Stimulated activated CD8-positive, alpha-beta memory T cell treated with anti-CD3 and anti-CD28 coated beads, Interleukin-7, amount 100 ng/mL, for 4 hours (primary cell): Measurements from ENCODE around the gene DGCR2.
"Not testable (repeated sequence)": the region's sequence is repeated elsewhere in the genome, so short reads cannot be mapped to it uniquely, and the experiment has no call there.

ENCODE experiments used
- DNase-seq, 2 donors: peaks; one replicate each; pipeline ENCODE4 v3.0.0-alpha.2; 2020; ENCODE audit warnings: low read depth in 2 of 2

DGCR2 gene

DNA sequence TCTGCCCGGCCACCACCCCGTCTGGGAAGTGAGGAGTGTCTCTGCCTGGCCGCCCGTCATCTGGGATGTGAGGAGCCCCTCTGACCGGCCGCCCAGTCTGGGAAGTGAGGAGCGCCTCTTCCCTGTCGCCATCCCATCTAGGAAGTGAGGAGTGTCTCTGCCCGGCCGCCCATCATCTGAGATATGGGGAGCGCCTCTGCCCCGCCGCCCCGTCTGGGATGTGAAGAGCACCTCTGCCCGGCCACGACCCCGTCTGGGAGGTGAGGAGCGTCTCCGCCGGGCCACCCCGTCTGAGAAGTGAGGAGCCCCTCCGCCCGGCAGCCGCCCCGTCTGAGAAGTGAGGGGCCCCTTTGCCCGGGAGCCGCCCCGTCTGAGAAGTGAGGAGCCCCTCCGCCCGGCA is 38.1 kb downstream of the DGCR2 start:
- DNase-seq, result not testable (repeated sequence)

DNA sequence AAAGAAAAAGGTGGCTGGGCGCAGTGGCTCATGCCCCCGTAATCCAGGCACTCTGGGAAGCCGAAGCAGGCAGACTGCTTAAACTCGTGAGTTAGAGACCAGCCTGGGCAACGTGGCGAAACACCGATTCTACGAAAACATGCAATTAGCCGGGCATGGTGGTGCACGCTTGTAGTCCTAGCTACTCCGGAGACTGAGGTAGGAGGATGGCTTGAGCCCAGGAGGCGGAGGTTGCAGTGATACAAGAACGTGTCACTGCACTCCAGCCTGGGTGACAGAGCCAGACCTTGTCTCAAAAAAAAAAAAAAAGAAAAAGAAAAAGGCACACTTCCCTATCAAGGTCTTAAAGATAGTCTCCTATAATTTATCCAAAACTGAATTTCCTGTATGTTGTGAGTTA is 39.4 kb downstream of the DGCR2 start:
- DNase-seq, result no peak

DNA sequence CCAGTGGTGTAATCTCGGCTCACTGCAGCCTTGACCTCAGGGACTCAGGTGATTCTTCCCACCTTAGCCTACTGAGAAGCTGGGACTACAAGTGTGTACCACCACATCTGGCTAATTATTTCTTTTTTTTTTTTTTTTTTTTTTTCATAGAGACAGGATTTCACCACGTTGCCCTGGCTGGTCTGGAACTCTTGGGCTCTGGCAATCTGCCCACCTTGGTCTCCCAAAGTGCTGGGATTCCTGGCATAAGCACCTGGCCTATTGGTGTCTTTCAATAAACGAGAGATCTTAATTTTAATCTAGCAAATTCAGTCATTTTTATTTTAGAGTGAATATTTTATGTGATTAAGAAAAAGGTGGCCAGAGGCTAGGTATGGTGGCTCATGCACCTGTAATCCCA is 40.1 kb downstream of the DGCR2 start:
- no peak for DNase-seq

DNA sequence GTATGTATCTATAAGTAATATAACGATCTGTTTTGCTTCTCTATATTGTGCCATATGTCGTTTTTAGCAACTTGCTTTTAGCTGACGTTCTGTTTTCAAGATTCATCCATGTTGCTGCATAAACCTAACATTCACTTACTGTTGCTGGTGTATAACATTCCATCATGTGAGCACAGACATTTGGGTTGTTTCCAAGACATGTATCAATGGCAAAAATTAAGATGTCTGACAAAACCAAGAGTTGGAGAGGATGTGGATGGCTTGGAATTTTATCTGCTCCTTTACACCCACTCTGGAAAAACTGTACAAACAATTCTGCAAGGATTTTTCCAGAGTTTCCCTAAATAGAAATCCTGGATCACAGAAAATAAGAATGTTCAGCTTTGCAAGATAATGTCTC is 40.9 kb downstream of the DGCR2 start:
- no peak for DNase-seq

DNA sequence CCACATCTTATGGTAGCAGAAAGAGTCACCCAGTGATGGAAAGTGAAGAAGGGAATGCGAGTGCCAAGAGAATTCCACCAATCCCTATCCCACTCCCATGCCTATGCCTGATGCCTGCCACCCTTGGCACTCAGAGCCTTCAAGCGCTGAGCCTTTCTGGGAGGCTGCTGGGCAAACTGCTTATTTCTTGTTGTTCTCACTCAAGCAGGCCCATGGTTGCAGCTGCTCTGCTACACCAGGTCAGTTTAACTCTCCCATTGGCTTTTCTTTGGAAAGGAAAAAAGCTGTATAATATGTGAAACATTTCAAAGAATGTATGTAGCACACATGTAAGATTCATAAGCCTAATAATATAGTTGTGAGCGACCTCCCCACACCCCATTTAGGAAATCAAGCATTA is 41.4 kb downstream of the DGCR2 start:
- no peak for DNase-seq

DNA sequence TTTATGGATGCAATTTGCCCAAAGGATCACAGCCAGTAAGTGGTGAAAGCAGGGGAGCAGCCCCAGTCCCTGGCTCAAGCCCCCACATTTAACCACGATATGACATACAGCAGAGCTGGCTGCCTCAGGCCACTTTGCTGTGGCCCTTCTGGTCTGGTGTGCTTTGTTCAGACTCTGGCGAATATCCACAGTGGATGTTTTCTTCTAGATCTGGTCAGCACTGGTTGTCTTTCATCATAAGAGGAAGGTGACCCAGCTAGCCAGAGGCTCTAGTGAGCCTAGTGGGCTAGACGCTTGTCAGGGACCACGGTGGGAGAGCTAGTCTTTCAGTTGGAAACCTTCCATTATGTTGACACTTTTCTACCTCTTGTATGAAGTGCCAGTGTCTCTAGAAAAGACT is 42.5 kb downstream of the DGCR2 start:
- no peak for DNase-seq

DNA sequence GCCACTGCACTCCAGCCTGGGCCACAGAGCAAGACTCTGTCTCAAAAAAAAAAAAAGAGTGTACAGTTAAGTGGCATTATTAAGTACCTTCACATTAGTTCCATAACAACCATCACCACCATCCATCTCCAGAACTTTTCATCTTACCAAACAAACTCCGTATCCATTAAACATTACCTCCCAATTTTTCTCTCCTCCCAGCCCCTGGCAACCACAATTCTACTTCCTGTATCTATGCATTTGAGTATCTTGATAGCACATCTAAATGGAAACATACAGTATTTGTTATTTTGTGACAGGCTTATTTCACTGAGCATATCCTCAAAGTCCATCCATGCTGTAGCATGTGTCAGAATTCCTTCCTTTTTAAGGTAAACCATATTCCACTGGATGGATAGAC is 46.8 kb downstream of the DGCR2 start:
- DNase-seq, result no peak

DNA sequence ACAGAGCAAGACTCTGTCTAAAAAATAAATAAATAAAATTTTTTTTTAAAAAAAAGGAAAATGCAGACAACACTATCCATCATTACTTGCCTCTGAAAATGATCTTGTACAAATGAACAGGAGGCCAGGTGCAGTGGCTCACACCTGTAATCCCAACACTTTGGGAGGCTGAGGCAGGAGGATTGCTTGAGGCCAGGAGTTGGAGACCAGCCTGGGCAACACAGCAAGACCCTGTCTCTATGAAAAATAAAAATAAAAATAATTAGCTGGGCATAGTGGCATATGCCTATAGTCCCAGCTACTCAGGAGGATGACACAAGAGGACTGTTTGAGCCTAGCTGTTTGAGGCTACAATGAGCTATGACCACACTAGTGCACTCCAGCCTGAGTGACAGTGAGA is 49.4 kb downstream of the DGCR2 start:
- not testable (repeated sequence) for DNase-seq

DNA sequence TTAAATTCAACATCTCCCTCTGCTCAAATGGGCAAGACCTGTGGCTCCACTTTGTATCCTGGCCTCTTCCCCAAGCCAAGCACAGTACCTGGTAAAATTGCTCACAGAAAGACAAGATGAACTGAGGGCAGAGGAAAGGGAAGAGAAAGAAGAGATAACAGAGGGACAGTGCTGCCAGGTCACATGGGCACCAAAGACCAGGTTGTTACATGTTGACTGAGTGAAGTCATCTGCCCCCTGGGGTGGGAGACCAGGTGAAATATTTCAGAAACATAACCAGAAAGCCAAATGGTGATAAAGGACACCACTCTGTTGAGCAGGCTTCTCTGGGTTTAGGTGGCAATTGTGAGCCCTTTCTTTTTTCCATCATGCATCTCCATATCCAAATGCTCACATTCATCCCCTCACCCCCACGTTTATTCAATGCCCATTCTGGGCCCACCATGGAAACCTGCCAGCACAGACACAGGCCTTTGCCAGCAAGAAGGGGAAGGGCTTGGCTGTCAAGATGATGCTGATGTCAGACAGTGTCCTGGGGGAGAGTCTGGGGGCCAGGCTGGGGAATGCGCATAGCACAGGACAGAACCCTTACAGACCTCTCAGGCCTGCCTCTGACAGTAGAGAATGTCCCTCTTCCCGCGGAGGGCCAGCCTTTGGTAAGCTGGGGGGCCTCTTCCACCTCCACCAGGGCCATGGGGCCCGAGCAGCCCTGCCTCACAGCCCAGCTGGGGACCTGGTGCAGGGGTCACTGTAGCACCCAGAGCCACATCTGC is 51.6 kb downstream of the DGCR2 start:
- DNase-seq, result no peak

DNA sequence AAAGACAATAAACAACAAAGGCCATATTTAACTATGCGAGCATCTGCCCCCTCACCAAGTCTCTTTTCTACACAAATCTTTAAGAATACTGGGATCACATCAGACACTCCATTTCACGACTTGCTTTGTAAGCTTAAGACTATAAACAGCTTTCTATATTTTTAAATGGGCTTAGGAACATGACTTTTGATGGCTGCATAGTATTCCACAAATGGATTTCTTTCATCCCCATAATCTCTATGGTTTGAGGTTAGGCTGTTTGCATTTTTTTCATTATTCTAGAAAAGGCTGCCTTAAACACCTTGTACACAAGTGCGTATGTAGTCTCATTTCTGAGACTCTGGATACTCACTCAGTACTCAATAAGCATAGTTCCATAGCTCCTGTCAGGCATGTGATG is 52.8 kb downstream of the DGCR2 start:
- DNase-seq, result no peak

DNA sequence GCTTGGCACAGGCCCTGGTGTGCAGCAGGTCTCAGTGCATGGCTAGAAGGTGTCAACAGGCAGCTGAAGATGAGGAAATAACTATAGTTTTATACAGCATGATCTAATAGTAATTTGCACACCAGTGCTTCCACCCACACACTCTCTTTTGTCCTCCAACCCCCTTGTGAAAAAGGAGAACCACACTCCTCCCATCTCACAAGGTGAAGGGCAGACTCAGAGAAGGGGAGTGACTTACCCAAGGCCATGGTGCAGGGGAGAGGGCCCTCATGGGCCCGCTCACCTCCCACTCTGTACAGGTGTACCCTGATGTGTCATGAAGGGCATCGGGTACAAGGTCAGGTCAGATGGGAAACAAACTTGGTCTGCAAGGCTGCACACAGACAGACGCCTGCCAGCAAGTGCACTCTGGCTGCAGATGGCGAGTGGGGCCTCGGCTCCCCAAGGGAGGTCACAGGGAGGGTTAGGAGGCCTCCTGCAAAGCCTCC is 53.4 kb downstream of the DGCR2 start:
- DNase-seq, result no peak

DNA sequence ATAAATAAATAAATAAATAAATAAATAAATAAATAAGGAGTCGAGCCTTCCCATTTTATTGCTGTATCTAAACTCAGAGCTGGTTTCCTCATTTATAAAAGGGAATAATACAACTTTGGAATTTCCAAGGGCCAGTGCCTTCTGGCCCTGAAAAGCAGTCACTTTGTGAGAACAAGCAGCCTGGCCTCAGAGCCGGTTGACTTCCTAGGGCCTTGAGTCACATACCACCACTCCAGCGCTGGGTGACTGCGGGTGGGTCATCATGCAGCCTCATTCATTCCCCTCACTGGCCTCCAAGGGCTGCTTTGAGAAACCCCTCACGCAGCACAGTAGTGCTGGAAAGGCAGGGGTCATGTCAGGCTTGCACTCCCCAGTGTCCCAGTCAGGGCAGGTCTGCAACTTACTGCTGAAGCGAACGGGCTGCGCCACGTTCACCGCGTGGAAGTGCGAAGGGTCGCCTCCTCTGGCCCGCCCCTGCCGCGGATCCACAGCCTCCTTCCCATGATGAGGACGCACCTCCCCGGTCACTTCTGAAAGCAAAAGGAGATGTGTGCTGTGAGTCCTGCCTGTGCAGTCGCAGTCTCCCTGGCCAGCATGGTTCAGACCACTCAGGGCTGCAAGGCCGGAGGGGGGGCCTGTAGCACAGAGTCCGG is 54.4 kb downstream of the DGCR2 start:
- DNase-seq, result no peak

DNA sequence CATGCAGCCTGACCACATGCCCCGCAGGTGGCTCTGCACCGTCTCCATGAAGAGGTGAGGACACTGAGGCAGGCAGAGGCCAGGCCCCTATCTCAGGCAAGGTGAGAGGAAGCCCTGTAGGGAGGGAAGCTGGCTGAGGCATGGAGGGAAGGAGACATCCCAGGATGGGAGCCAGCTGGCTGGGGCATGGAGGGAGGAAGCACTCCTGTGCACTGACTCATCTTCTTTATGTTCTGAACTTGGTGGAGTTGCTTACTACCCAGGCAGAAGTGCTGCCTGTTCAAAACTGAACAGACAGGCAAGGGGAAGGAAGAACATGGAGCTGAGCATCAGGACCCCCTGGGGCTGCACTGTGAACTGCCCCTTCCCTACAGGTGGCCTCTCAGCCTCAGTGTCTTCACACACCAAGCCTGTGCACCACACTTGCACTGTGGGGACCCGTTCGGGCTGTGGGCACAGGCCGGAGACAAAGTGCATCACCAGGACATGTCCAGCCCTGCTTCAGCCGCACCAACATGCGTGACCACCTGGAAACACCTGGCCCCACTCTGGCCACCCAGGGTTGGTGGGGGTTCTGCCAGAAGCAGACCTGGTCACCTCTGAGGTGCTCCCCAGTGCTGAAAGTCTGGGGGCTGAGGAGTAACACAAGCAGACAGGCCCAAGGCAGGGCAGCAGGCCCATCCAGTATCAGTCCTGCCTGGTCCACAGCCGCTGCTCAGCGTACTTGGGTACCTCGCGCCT is 55.5 kb downstream of the DGCR2 start:
- no peak for DNase-seq

DNA sequence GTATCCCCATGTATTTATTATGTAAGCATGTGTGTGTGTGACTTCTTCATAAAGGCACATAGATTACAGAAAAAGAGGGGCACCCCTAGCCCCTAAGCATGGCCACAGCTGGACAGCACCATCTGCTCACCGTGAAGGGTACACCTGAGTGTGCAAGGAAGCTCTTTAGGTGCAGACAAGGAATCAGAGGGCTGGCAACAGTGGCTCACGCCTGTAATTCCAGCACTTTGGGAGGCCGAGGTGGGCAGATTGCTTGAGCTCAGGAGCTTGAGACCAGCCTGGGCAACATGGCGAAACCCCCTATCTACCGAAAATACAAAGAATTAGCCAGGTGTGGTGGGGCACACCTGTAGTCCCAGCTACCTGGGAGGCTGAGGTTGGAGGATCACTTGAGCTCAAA is 56.3 kb downstream of the DGCR2 start:
- no peak for DNase-seq

DNA sequence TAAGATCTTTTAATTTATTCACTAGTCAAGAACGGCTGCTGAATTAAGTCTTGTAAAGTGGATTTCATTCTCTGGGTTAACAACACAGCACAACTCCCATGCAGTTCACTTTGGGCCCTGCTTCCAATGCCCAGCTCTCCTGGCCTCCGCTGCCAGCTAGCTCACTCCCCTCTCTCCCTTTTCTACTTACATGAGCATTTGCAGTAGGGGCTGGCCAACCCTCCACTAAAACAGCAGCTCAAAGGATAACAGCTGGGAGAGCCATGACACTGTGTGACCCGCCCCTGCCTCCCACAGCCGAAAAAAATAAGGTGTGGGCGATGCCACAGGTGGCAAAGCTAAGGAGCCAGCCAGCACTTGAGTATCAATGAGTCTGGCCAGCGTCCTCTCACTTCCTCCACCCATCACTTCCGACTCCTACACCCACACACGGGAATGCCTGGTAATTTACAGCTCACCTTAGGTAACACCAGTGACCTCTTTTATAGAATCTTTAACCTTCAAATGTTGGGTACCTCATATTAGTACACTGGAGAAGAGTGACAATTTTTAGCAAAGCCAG is 56.8 kb downstream of the DGCR2 start:
- no peak for DNase-seq

DNA sequence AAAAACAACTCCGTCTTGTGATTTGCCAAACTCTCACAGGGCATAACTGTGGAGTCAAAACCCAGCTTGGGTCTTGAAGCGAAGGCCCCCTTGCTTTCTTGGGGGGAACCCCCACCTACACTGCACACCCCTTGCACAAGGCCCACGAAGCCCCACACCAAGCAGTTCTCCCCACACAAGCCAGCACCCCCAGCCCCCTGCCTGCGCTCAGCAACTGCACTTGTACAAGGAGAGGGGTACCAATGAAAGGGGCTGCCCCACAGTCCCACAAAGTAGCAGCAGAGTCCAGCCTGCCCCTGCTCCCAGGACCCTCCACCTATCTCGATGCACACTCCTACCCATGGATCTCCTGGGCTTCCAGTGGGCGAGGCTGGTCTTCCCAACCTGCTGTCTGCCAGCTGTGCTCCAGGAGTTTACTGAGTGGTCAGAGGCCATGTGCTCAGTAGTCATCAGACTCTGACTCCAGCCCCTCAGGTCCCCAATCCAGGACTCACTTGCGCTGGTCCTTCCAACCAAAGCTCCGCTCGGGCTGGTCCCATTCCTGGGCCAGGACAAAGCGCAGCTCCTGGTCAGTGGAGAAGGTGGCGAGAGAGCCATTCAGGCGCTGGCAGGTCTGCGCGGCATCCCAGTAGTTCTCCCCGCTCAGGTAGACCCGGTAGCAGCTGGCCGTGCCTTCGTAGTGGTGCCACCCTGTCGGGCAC is 57.7 kb downstream of the DGCR2 start:
- no peak for DNase-seq

DNA sequence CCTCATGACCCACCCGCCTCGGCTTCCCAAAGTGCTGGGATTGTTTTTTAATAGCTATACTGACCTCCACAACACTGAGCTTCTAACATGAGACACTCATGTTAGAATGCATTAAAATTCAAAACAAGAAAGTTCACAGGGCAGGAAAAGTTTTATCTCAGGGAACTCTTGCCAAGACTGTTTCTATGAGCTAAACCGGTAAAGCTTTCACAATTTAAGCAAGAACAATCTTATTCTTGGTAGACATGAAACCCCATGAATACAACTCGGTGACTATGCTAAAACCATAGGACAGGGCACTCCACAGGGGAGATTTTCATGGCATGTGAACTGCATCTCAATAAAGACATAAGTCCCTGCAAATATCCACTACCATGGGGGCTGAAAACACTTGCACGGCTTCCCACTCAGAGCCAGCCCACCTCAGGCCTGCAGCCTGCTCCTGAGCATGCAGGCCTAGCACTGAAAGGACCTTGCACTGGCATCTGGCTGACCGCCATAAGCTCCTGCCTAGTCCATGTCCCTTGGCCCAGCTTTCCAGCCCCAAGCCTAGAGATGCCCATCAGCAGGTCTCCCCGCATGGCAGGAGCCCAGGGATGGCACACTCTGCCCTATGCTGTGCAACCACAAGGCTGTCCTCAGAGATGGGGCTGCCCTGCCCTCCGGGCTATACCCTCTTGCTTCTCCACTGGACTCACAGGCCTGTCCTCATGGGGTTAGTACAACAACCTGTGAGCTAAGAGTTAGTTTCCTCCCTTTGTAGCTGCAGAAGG is 58.4 kb downstream of the DGCR2 start:
- no peak for DNase-seq

DNA sequence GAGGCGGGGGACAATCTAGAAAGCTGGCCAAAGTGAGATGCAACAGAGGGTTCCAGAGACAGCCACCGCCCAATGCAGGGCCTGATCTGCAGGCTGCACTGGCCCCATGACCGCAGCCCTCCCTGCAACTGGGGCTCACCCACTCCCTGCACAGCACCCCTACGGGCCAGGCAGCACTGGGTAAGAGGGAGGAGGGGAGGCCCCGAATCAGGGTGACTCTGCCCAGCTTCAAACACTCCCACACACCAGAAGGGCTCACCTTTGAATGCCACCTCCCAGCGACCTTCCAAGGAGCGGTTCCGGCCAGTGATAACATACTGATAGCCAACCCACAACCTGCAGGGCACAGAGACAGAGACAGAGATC is 59.3 kb downstream of the DGCR2 start:
- DNase-seq, result no peak

DNA sequence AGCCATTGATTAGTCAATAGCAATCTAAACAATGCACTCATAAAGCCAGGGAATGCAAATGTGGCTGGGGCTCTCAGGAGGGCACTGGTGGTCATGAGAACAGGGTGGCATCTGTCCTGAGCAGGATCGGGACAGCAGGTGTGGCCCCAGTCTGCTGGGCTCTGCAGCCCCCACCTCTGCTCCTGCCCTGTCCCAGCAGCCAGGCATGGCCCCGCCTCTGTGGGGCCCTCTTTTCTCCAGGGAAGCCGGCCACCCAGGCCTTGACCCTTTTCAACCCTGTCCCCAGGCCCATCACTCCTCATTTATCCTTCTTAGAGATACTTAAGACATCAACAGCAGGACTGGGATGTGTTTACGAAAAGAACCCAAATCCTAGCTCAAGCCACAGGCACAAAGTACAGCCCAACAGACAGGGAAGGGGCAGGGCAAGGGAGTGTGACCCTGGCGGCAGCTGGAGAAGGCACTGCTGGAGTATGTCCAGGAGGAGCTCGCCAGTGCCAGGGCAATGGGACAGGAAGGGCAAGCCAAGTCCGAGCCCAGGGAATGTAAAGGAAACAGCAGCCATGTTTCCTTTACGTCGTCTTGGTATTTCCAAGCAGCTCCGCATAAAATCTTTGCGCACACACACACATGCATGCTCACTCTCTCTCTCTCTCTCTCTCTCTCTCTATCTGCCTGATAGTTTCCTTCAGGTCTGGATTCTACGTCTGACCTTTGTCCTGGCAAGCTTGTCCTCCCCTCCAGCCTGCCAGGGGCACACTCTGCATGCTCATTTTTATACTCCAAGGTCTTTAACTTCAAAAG is 59.9 kb downstream of the DGCR2 start:
- DNase-seq, result no peak

DNA sequence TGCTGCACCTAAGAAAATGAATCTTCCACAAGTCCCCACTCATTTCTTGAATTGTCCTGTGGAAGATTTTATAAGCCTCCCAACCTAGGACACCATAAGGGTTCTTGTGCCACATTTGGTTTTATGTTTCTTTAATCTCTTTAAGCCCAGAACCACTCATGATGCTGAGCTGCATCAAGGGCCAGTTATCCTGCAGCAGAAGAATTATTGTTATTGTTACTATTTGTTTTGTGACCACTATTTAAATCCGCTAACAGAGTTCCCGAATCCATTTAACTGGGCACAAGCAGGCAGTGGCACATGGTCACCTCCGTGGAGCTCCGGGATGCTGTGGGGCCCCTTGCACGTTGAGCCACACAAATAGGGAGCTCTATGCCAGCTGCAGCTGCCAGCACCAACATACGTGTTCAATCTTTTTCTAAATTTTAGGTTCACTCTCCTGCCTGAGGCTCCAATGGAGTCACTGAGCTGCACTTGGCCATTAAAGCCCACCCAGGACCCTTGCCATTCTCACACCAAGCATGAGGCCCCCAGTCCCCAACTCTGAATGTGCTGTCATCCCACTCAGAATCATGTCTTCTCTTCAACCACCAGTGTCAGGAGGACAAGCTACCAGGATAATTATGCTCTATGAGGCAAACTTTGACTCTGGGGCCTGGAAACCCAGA is 60.6 kb downstream of the DGCR2 start:
- no peak for DNase-seq
